ENCODE results near the gene PDE4C.

The PDE4C gene

GRCh38 chr19:18225702-18226468, at the start of gene PDE4C:
Gene PDE4C, minus strand, starts transcription at chr19:18226438. Its CDS starts 23 bp downstream, at chr19:18226415.
- no peak for DNase-seq (ENCODE audit: low read depth)
- H3K4me3 ChIP-seq (ENCODE audit: low read depth, low read length) = no peak within 1 kb of the TSS
- no peak for TF ChIP-seq CTCF (IDR thresholded peaks at IDR 0.05; ENCODE audit: low read depth, low read length, missing control alignments)

- H3K4me3 ChIP-seq (ENCODE audit: low read depth, low read length) = no peak overlapping the region
- TF ChIP-seq CTCF (IDR thresholded peaks at IDR 0.05; ENCODE audit: low read depth, low read length, missing control alignments) = no peak
- DNase-seq (ENCODE audit: low read depth) = no peak
Observed at GRCh38 chr19:18274781-18275356, 48.6 kb upstream of the PDE4C start.

- H3K4me3 ChIP-seq (ENCODE audit: low read depth, low read length) = no peak within 1 kb of the TSS
- no peak for TF ChIP-seq CTCF (IDR thresholded peaks at IDR 0.05; ENCODE audit: low read depth, low read length, missing control alignments)
- DNase-seq (ENCODE audit: low read depth) = no peak
Observed at GRCh38 chr19:18274219-18274780, 48.1 kb upstream of the PDE4C start, which contains the start of gene IQCN. Gene IQCN, minus strand, starts transcription at chr19:18274452. Its CDS starts 4,974 bp downstream, at chr19:18269478.

- no peak overlapping the region for H3K4me3 ChIP-seq (ENCODE audit: low read depth, low read length)
- no peak for DNase-seq (ENCODE audit: low read depth)
- TF ChIP-seq CTCF (IDR thresholded peaks at IDR 0.05; ENCODE audit: low read depth, low read length, missing control alignments) = no peak
Observed at GRCh38 chr19:18273561-18274218, 47.5 kb upstream of the PDE4C start.

- TF ChIP-seq CTCF (IDR thresholded peaks at IDR 0.05; ENCODE audit: low read depth, low read length, missing control alignments) = no peak
- no peak for DNase-seq (ENCODE audit: low read depth)
- no peak overlapping the region for H3K4me3 ChIP-seq (ENCODE audit: low read depth, low read length)
Observed at GRCh38 chr19:18271433-18271841, 45.2 kb upstream of the PDE4C start.

- no peak overlapping the region for H3K4me3 ChIP-seq (ENCODE audit: low read depth, low read length)
- TF ChIP-seq CTCF (IDR thresholded peaks at IDR 0.05; ENCODE audit: low read depth, low read length, missing control alignments) = no peak
- no peak for DNase-seq (ENCODE audit: low read depth)
Observed at GRCh38 chr19:18270326-18270725, 44.1 kb upstream of the PDE4C start.
